K562 (cell line): ENCODE data around the gene TRMT2A. TPM values are rescaled to one million over a fixed set of nuclear protein-coding genes. Genes with fewer than 3 reads are reported as not detected.

Experiments used
- BRF1 ChIP-seq: IDR thresholded peaks from 3 replicates; pipeline ENCODE4 v1.6.1; 2011; ENCODE audit warnings: borderline replicate concordance, mild to moderate bottlenecking; ENCODE audit not compliant: insufficient read length; ENCODE audit errors: extremely low read depth
- CBX1 ChIP-seq: sonication (generic); IDR thresholded peaks from 2 replicates; pipeline ENCODE4 v1.6.1; 2016; ENCODE audit warnings: antibody characterized with exemption, low read depth, mild to moderate bottlenecking
- CHD2 ChIP-seq: IDR thresholded peaks from 2 replicates; pipeline ENCODE4 v1.6.1; 2011; ENCODE audit warnings: low read depth, low read length
- CTCFL ChIP-seq: IDR thresholded peaks from 2 replicates; pipeline ENCODE4 v1.6.1; 2011; ENCODE audit warnings: borderline replicate concordance, low read depth, mild to moderate bottlenecking, moderate library complexity, low read length; ENCODE audit not compliant: insufficient read depth, poor library complexity, severe bottlenecking
- E2F5 ChIP-seq: sonication (generic); formaldehyde crosslinking; IDR thresholded peaks from 2 replicates; pipeline ENCODE4 v1.8.0; 2022; ENCODE audit warnings: mild to moderate bottlenecking, missing genetic modification reagents
- HDGF ChIP-seq: fragments of 450-650 bp; IDR thresholded peaks from 2 replicates; pipeline ENCODE4 v1.6.1; 2016
- MTA3 ChIP-seq: fragments of 450-650 bp; formaldehyde crosslinking; IDR thresholded peaks from 2 replicates; pipeline ENCODE4 v1.6.1; 2017; ENCODE audit warnings: mild to moderate bottlenecking, borderline replicate concordance
- NCOR1 ChIP-seq: fragments of 450-650 bp; IDR thresholded peaks from 2 replicates; pipeline ENCODE4 v1.6.1; 2016; ENCODE audit warnings: mild to moderate bottlenecking, moderate library complexity
- NEUROD1 ChIP-seq: fragments of 150-350 bp; IDR thresholded peaks from 2 replicates; pipeline ENCODE4 v1.6.1; 2014; ENCODE audit warnings: borderline replicate concordance, low read length, low read depth; ENCODE audit not compliant: partially characterized antibody
- RHOXF2B ChIP-seq: fragments of 250-450 bp; sonication (Bioruptor Pico); conservative IDR thresholded peaks from 2 replicates; pipeline ENCODE4 v1.5.1; 2021
- SMAD3 ChIP-seq: fragments of 450-650 bp; formaldehyde crosslinking; conservative IDR thresholded peaks from 2 replicates; pipeline ENCODE4 v1.4.0; 2020; ENCODE audit warnings: mild to moderate bottlenecking
- SREBF1 ChIP-seq: fragments of 150-350 bp; IDR thresholded peaks from 2 replicates; pipeline ENCODE4 v1.6.1; 2014; ENCODE audit warnings: antibody characterized with exemption, low read depth, low read length, borderline replicate concordance
- SRF ChIP-seq, 2 experiments: fragments of 250-450, 450-650 bp in 1 of 2; sonication (Bioruptor Pico) in 1 of 2; sonication (generic) in 1 of 2; formaldehyde crosslinking; IDR thresholded peaks; 2 replicates each; pipeline versions ENCODE4 v1.5.0 to v1.5.1; 2020 to 2022; ENCODE audit warnings: mild to moderate bottlenecking in 1 of 2, missing genetic modification reagents in 1 of 2
- TBL1XR1 ChIP-seq, 2 experiments: IDR thresholded peaks; 2 replicates each; pipeline ENCODE4 v1.6.1; 2012; ENCODE audit warnings: improper control_type of control experiment in 2 of 2, low read length in 2 of 2, mild to moderate bottlenecking in 1 of 2
- XRCC5 ChIP-seq: fragments of 200-400 bp; formaldehyde crosslinking; IDR thresholded peaks from 2 replicates; pipeline ENCODE4 v1.6.1; 2017; ENCODE audit warnings: low read depth, mild to moderate bottlenecking, low read length
- ZNF511 ChIP-seq: sonication (generic); formaldehyde crosslinking; IDR thresholded peaks from 2 replicates; pipeline ENCODE4 v1.8.0; 2022; ENCODE audit warnings: mild to moderate bottlenecking, missing genetic modification reagents
- ZNF583 ChIP-seq: fragments of 250-450 bp; sonication (Bioruptor Pico); IDR thresholded peaks from 2 replicates; pipeline ENCODE4 v1.4.0; 2020
- polyA plus RNA-seq, 8 experiments: library from polyadenylated mRNA; depleted of rRNA in 4 of 8; stranded (reverse) in 5 of 8; unstranded in 3 of 8; fragments of >200 nt; fragmentation: Nextera tagmentation in 2 of 8; fragmentation: Illumina TruSeq in 1 of 8; extraction: Ambion mirVana in 2 of 8; extraction: Trizol in 1 of 8; gene quantifications; 2 replicates each; pipeline versions ENCODE4 v1.2.1 to v1.2.3, GENCODE V29; 2011 to 2014; ENCODE audit warnings: inconsistent platforms in 1 of 8, missing spikeins in 1 of 8
- total RNA-seq, 7 experiments: library from RNA; depleted of rRNA in 6 of 7; stranded (reverse); fragments of >200 nt in 6 of 7; fragmentation: Illumina TruSeq in 2 of 7; extraction: Trizol in 2 of 7; gene quantifications; 2 replicates each; pipeline versions ENCODE4 v1.2.1 to v1.2.3, GENCODE V29; 2011 to 2021; ENCODE audit warnings: low replicate concordance in 1 of 7
- TF ChIP-seq, protein P1 (sequence below): fragments of 200-800 bp; sonication (Bioruptor generic); IDR thresholded peaks from 2 replicates; pipeline ENCODE4 v1.6.1; 2017; ENCODE audit warnings: missing genetic modification characterization, missing compliant biosample characterization
- TF ChIP-seq, protein P2 (sequence below): fragments of 450-650 bp; formaldehyde crosslinking; IDR thresholded peaks from 2 replicates; pipeline ENCODE4 v1.4.0; 2020; ENCODE audit warnings: mild to moderate bottlenecking, mixed read lengths
- TF ChIP-seq, protein P3 (sequence below): fragments of 250-450 bp; sonication (Bioruptor Pico); IDR thresholded peaks from 2 replicates; pipeline ENCODE4 v1.9.0; 2021; ENCODE audit warnings: mild to moderate bottlenecking

TRMT2A gene
- total and polyA plus RNA-seq, 9 of the 15 experiments (the other 6 are each of a cell fraction or from before 2014, with no cell fraction given): 1.6 to 265 (median 140) TPM

- TF ChIP-seq SMAD3 (CRISPR knock-in tag): peak; percentile 87; the same call in 1 of the 2 replicates
- TF ChIP-seq HDGF: peak; percentile 100
- no peak for TF ChIP-seq NCOR1
- TF ChIP-seq, protein P1, sequence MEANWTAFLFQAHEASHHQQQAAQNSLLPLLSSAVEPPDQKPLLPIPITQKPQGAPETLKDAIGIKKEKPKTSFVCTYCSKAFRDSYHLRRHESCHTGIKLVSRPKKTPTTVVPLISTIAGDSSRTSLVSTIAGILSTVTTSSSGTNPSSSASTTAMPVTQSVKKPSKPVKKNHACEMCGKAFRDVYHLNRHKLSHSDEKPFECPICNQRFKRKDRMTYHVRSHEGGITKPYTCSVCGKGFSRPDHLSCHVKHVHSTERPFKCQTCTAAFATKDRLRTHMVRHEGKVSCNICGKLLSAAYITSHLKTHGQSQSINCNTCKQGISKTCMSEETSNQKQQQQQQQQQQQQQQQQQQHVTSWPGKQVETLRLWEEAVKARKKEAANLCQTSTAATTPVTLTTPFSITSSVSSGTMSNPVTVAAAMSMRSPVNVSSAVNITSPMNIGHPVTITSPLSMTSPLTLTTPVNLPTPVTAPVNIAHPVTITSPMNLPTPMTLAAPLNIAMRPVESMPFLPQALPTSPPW: peak; percentile 46; the same call in 1 of the 2 replicates
- peak; percentile 45 for TF ChIP-seq CHD2
- TF ChIP-seq XRCC5: peak; percentile 97
- TF ChIP-seq, protein P2, sequence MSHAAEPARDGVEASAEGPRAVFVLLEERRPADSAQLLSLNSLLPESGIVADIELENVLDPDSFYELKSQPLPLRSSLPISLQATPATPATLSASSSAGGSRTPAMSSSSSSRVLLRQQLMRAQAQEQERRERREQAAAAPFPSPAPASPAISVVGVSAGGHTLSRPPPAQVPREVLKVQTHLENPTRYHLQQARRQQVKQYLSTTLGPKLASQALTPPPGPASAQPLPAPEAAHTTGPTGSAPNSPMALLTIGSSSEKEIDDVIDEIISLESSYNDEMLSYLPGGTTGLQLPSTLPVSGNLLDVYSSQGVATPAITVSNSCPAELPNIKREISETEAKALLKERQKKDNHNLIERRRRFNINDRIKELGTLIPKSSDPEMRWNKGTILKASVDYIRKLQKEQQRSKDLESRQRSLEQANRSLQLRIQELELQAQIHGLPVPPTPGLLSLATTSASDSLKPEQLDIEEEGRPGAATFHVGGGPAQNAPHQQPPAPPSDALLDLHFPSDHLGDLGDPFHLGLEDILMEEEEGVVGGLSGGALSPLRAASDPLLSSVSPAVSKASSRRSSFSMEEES (CRISPR knock-in tag): no peak
- TF ChIP-seq ZNF583 (CRISPR knock-in tag): peak; percentile 81; the same call in 1 of the 2 replicates
- peak; percentile 76 for TF ChIP-seq NEUROD1
- TF ChIP-seq SRF (CRISPR knock-in tag; IDR thresholded peaks at IDR 0.05): peak in 1 of 2 experiments; percentile 49; a peak in 1 of 4 replicates
- 0 out of 2 replicates have a peak, but pooled peaks have one; percentile 72 for TF ChIP-seq CBX1
- TF ChIP-seq MTA3: peak; percentile 89; the same call in 1 of the 2 replicates
- TF ChIP-seq, protein P3, sequence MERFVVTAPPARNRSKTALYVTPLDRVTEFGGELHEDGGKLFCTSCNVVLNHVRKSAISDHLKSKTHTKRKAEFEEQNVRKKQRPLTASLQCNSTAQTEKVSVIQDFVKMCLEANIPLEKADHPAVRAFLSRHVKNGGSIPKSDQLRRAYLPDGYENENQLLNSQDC (CRISPR knock-in tag): peak; percentile 90; the same call in 1 of the 2 replicates
- peak; percentile 93; the same call in 1 of the 2 replicates for TF ChIP-seq RHOXF2B
- TF ChIP-seq ZNF511: peak; percentile 61; the same call in 1 of the 2 replicates
- TF ChIP-seq SREBF1: peak; percentile 60; the same call in 1 of the 2 replicates
- TF ChIP-seq BRF1: no peak
- peak; percentile 42 for TF ChIP-seq CTCFL
- no peak for TF ChIP-seq E2F5 (CRISPR knock-in tag)
- TF ChIP-seq TBL1XR1 (IDR thresholded peaks at IDR 0.05; ENCODE audit: low read length in 2 of 2): peak; percentile 66 to 73; a peak in 2 of 4 replicates
Measured at GRCh38 chr22:20156611-20157429, 39.8 kb upstream of the TRMT2A start (continued).
